Sigmoid colon (tissue), 4 donors: ENCODE data around the gene NEMP2.

Experiments used
- EP300 ChIP-seq, 4 donors: sonication (generic); formaldehyde crosslinking; IDR thresholded peaks; one replicate each; pipeline ENCODE4 v1.6.1; 2017; ENCODE audit warnings: antibody characterized with exemption in 4 of 4
- POLR2A ChIP-seq, 2 donors: fragments of 450-650 bp; IDR thresholded peaks; one replicate each; pipeline ENCODE4 v1.6.1; 2016; ENCODE audit warnings: antibody characterized with exemption in 2 of 2, mild to moderate bottlenecking in 2 of 2, moderate library complexity in 2 of 2

- TF ChIP-seq POLR2A (IDR thresholded peaks at IDR 0.05) (no peak), EP300 (IDR thresholded peaks at IDR 0.05) (no peak)
Observed at GRCh38 chr2:190540048-190540447, 5.5 kb upstream of the NEMP2 start.
